HG03097 (cell line): ENCODE data around the gene RBM43.
"Not testable (repeated sequence)": the region's sequence is repeated elsewhere in the genome, so short reads cannot be mapped to it uniquely, and the experiment has no call there.

Experiments used
- ATAC-seq: cut with Tn5 transposase; IDR thresholded peaks from one replicate; pipeline ENCODE4 v1.9.1; 2021; ENCODE audit not compliant: unreplicated experiment, low FRiP score

RBM43 gene

GRCh38 chr2:151269798-151270568, 8.3 kb upstream of the RBM43 start:
- ATAC-seq = no peak

DNA sequence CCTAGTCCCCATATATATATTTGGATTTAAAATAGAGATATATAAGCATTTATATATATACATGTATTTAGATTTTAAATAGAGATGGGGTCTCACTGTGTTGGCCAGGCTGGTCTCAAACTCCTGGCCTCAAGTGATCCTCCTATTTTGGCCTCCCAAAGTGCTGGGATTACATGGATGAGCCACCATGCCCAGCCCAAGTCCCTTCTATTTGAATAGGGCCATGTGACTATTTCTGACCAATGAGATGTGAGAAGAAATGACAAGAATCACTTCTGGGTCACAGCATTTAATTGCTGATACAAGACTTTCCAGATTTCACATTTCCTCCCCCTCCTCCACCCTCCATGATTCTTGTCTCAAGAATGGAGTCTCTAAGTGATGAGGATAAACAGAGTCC, 6.4 kb upstream of the RBM43 start:
- no peak for ATAC-seq

DNA sequence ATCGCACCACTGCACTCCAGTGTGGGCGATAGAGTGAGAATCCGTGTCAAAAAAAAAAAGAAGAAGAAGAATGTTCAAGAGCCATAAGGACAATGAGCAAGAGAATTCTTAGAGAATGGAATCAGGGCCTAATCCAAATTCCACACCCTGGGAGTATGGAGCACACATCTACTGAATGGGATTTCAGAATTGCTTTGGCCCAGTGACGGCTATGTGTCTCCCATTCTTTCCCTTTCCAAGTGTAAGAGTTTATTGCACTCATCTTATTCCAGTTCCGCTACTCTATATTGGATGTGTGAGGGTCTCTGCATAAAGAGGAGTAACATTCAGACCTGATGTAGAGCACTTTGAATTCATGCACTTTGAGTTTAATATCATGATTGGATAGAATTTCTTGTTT, 5.9 kb upstream of the RBM43 start:
- no peak for ATAC-seq

GRCh38 chr2:151265991-151266390, 4.3 kb upstream of the RBM43 start:
- ATAC-seq = no peak

DNA sequence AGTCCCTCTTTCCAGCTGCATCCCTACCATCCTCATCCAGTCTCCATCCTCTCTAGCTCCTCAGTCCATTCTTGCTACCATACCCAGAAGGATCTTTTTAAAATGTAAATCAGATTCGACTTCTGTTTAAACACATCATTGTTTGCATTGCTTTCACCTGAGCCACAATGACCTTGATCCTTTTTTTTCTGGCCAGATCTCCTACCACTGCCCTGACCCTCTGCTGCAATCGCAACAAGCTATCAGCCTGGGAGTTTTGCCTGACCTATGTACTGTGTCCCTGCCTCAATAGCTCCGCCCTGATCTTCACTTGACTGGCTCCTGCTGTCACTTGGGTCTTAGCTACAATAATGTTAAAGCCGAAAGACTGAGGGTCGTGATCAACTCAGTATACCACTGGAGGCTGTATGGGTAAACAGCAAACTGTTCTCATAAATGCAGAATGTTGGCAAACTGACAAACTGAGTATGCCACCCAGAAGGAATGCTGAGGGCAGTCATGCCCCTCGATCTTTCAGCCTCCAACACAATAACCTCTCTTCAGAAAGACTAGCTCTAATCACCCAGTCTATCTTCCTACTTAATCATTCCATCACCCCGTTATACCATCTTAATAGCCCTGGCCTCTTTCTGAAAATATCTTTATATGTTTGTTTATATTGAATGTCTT, 2.6 kb upstream of the RBM43 start:
- ATAC-seq = no peak

DNA sequence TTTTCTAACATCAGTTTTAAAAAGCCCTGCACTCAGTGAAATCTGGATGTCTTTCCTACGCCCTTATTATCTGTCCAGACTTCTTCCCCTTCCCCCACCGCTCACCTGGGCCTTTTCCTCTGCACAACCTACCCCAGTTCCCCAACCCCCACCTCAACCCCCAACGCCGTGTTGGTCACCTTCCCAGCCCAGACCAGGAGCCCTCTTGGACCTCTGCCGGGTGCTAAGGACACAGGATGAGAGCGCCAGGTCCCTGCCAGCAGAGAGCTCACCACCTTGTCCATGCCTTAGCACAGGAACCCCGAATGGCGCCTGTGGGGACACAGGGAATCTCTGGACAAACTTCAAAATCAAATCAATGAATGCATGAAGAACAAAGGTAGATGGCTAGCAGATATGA, 966 bp upstream of the RBM43 start:
- ATAC-seq = no peak

- no peak for ATAC-seq
Measured at GRCh38 chr2:151261977-151262291, 271 bp upstream of the RBM43 start.

DNA sequence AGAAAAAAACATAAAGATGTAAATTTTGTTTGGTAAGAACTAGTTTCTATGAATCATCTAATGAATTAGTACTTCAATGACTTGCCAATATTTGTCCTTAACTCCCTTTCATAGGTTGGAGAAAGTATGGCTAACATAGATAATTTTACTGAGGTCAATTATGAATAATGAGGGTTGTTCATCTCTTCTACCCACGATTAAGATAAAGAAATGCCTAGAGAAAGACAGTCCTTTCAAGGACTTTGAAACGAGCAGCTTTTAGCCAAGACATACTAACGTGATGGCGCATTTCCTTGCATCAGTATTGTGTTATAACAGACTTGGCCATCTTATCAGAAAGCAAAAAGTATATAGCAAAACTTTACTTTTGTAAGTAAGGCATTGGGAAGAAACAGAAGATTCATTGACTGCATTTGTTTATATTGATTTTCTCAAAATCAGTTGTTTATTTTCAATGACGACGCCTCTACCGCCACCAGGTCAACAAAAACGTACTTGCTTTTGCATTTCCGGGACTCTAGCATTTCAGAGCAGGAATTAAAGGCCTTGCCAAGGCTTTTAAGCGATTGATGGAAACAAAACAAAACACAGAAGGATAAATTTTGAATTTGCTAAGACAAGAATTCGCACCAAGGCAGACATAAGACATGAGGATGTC, 961 bp downstream of the RBM43 start:
- ATAC-seq = peak; percentile 5

- no peak for ATAC-seq
Measured at GRCh38 chr2:151258121-151258520, 3.5 kb downstream of the RBM43 start.

GRCh38 chr2:151252646-151253045, 9.0 kb downstream of the RBM43 start:
- no peak for ATAC-seq

- no peak for ATAC-seq
Measured at GRCh38 chr2:151251012-151251411, 10.7 kb downstream of the RBM43 start.

DNA sequence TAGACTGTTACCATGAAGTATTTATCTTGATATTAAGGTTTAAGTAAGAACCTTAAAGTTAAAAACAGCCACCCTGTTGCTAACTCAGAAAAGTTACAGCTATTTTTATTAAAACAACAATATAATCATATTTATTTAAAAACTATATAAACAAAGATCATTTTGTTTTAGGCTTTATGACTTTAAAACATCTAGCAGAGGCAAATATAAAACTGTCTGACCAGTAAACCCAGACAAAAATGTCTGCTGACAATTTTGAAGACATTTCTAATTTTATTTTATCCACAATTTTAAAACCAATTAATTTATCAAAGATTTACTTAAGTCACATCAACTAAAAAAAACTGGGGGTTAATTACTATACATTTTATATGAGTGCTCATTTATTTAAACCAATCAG, 14.2 kb downstream of the RBM43 start:
- no peak for ATAC-seq

DNA sequence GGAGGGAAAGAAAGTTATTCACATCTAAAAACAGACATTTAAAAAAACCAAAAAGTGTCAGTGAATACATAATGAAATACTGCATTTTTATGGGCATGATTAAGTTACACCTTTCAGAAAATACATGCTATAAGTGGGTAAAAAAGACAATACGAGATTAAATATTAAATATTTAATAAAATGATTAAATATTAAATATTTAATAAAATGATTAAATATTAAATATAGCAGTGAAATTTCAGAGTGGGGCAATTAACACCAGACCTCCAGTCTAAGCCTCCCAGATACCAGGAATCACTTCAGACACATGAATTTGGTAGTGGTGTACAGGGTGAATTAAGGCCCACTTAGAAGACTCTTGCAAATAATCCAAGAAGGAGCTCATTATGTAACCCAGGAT, 15.5 kb downstream of the RBM43 start:
- ATAC-seq = no peak

DNA sequence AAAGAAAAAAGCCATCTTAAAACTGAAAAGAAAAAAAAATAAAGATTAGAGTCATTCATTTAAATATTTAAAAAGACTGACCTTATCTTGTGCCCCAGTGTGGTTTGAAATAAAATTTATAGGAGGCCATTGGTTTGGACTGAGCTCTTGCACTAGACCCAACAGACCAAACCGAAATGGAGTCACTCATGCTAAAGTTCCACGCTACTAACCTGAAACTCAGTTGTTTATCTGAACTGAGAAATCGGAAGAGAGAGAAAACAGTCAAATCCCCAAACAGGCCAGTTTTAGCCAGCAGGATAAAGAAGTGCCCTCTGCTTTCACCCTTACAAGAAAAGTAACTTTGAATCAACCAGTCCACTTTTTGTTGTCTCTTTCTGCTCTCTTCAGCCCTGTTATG, 18.2 kb downstream of the RBM43 start:
- ATAC-seq = no peak

DNA sequence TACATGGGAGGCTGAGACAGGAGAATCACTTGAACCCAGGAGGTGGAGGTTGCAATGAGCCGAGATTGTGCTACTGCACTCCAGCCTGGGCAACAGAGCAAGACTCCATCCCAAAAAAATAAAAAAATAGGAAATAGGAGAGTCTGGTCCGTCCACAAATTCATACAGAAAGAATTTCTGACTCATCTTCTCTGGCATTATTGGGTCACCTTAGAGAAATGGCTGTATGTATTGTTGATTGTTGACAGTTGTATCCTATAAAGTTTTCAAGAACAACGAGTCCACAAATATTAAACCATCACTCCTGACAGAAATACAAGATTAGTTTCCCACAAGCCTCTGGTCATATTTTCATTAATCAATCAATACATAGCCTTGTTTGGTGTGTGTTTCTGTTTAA, 20.4 kb downstream of the RBM43 start:
- ATAC-seq = no peak

- ATAC-seq = no peak
Measured at GRCh38 chr2:151240433-151240832, 21.2 kb downstream of the RBM43 start.

GRCh38 chr2:151239624-151240023, 22.0 kb downstream of the RBM43 start:
- no peak for ATAC-seq

- no peak for ATAC-seq
Measured at GRCh38 chr2:151238527-151239487, 22.9 kb downstream of the RBM43 start.

DNA sequence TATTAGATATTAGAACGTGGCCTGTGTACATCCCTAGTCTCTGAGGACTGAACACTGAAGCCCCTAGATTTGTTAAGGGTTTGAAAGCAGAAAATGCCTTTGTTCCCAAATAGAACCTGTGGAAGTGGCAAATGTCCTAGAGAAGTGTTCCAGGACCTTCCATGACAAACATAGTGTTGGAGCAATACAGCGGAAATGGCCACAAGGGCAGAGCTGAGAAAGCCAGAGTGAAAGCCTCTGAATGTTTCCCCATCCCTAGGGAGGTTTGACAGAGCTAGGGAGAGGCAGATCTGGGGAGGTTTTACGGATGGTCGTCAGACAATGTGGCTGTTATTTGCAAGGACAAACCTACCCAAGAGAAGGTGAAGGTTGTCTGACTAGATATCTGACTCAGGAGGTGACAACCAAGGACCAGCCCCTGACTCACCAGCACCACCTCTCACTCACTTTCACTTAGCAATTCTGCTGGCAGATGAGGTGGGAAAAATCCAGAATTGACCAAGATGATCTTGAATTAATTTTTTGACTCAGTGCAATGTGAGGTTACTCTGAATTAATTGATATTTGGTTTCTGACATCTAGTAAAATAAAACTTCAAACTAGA, 24.1 kb downstream of the RBM43 start:
- no peak for ATAC-seq

- not testable (repeated sequence) for ATAC-seq
Measured at GRCh38 chr2:151233760-151234159, 27.9 kb downstream of the RBM43 start.
